T-helper 2 cell (primary cell): ENCODE data around the gene LRRFIP2.
"Not testable (repeated sequence)": the region's sequence is repeated elsewhere in the genome, so short reads cannot be mapped to it uniquely, and the experiment has no call there.

Experiments used
- DNase-seq, 5 experiments: peaks; one replicate each; pipeline versions ENCODE4 v3.0.0 to v3.0.0-alpha.2; 2012 to 2022

LRRFIP2 gene

GRCh38 chr3:37055077-37055476 is 119.3 kb downstream of the LRRFIP2 start:
- not testable (repeated sequence) for DNase-seq

GRCh38 chr3:37054370-37054769 is 120.0 kb downstream of the LRRFIP2 start:
- peak in 1 of 5 experiments; percentile 4 for DNase-seq

- DNase-seq = no peak
These were observed 120.6 kb downstream of the LRRFIP2 start for GRCh38 chr3:37053753-37054152.

GRCh38 chr3:37053337-37053736 is 121.0 kb downstream of the LRRFIP2 start:
- DNase-seq = no peak

GRCh38 chr3:37052860-37053259 is 121.5 kb downstream of the LRRFIP2 start:
- no peak for DNase-seq

GRCh38 chr3:37050282-37050681 is 124.1 kb downstream of the LRRFIP2 start:
- no peak for DNase-seq

GRCh38 chr3:37042712-37043111 is 131.7 kb downstream of the LRRFIP2 start:
- DNase-seq = not testable (repeated sequence)

GRCh38 chr3:37041546-37042195 is 132.7 kb downstream of the LRRFIP2 start:
- DNase-seq = no peak

- DNase-seq = no peak
These were observed 134.2 kb downstream of the LRRFIP2 start for GRCh38 chr3:37040231-37040630.

- no peak for DNase-seq
These were observed 135.1 kb downstream of the LRRFIP2 start for GRCh38 chr3:37039161-37039846.

- no peak for DNase-seq
These were observed 137.0 kb downstream of the LRRFIP2 start for GRCh38 chr3:37037352-37037751.

GRCh38 chr3:37032961-37033360 is 141.4 kb downstream of the LRRFIP2 start:
- no peak for DNase-seq

- no peak for DNase-seq
These were observed 143.2 kb downstream of the LRRFIP2 start for GRCh38 chr3:37031096-37031682.

GRCh38 chr3:37030588-37030987 is 143.8 kb downstream of the LRRFIP2 start:
- no peak for DNase-seq

GRCh38 chr3:37029516-37030163 is 144.7 kb downstream of the LRRFIP2 start:
- no peak for DNase-seq

GRCh38 chr3:37029111-37029510 is 145.3 kb downstream of the LRRFIP2 start:
- DNase-seq = no peak

GRCh38 chr3:37028329-37028728 is 146.1 kb downstream of the LRRFIP2 start:
- DNase-seq = no peak

- DNase-seq = no peak
These were observed 147.5 kb downstream of the LRRFIP2 start for GRCh38 chr3:37026851-37027250.

GRCh38 chr3:37025561-37026335 is 148.6 kb downstream of the LRRFIP2 start:
- no peak for DNase-seq

- DNase-seq = peak in 1 of 5 experiments; percentile 4
These were observed 149.5 kb downstream of the LRRFIP2 start for GRCh38 chr3:37024820-37025405.

GRCh38 chr3:37024092-37024491 is 150.3 kb downstream of the LRRFIP2 start:
- peak in 1 of 5 experiments; percentile 39 for DNase-seq

GRCh38 chr3:37017683-37018082 is 156.7 kb downstream of the LRRFIP2 start:
- DNase-seq = no peak
